Heart right ventricle (tissue), 16 donors: Measurements from ENCODE around the gene ADRA2A. TPM values are rescaled to one million over a fixed set of nuclear protein-coding genes. Genes with fewer than 3 reads are reported as not detected.

ENCODE experiments used
- ATAC-seq, 8 donors: fragments of 200-7000 bp; cut with Tn5 transposase; one replicate each; pipeline ENCODE4 v1.9.1; 2020; ENCODE audit warnings: mild to moderate bottlenecking in 8 of 8, moderate library complexity in 8 of 8, moderate number of reproducible peaks in 1 of 8
- DNase-seq, 2 donors: peaks; one replicate each; pipeline ENCODE4 v3.0.0-alpha.2; 2020
- H3K27ac ChIP-seq, 10 donors: fragments of 200-600 bp; sonication (generic) in 2 of 10; one replicate each; pipeline versions ENCODE4 v1.5.0 to v1.8.0; 2020 to 2022; ENCODE audit warnings: mild to moderate bottlenecking in 3 of 10
- H3K27me3 ChIP-seq, 7 donors: fragments of 200-600 bp; one replicate each; pipeline ENCODE4 v1.8.0; 2021 to 2022; ENCODE audit warnings: mild to moderate bottlenecking in 2 of 7
- H3K36me3 ChIP-seq, 9 donors: fragments of 200-600 bp; sonication (generic) in 1 of 9; one replicate each; pipeline versions ENCODE4 v1.5.0 to v1.8.0; 2020 to 2022; ENCODE audit warnings: mild to moderate bottlenecking in 2 of 9
- H3K4me1 ChIP-seq, 9 donors: fragments of 200-600 bp; sonication (generic) in 1 of 9; one replicate each; pipeline versions ENCODE4 v1.5.0 to v1.8.0; 2020 to 2022; ENCODE audit warnings: mild to moderate bottlenecking in 4 of 9
- H3K4me3 ChIP-seq, 10 donors: fragments of 200-600 bp; sonication (generic) in 2 of 10; one replicate each; pipeline versions ENCODE4 v1.5.0 to v1.8.0; 2020 to 2022; ENCODE audit warnings: mild to moderate bottlenecking in 7 of 10, moderate library complexity in 2 of 10
- H3K9me3 ChIP-seq, 11 donors: fragments of 200-600 bp in 10 of 11; sonication (generic) in 2 of 11; one replicate each; pipeline versions ENCODE4 v1.5.0 to v1.8.0; 2013 to 2022; ENCODE audit warnings: mild to moderate bottlenecking in 2 of 11, control low read depth in 1 of 11, moderate library complexity in 1 of 11
- CTCF ChIP-seq, 9 donors: fragments of 200-600 bp; sonication (generic) in 2 of 9; IDR thresholded peaks; one replicate each; pipeline versions ENCODE4 v1.5.0 to v1.8.0; 2021 to 2022; ENCODE audit warnings: antibody characterized with exemption in 9 of 9, mild to moderate bottlenecking in 5 of 9, moderate library complexity in 1 of 9
- WGBS, 2 donors: extraction: QIAGEN DNeasy Blood & Tissue Kit; methylation state at CpG; one replicate each; pipeline ENCODE4 v1.1.7; 2013; ENCODE audit warnings: inconsistent platforms in 1 of 2; 5-methylcytosine and 5-hydroxymethylcytosine counted together
- intact Hi-C, 10 donors: fragments of 100-400 bp; cut with DNase I; formaldehyde crosslinking; loops; one replicate each; pipeline versions ENCODE4 v1.11.1 to v1.14.2; 2022
- polyA plus RNA-seq, 2 donors: library from polyadenylated mRNA; stranded (reverse); fragments of 200-250 nt; gene quantifications; one replicate each; pipeline ENCODE4 v1.2.3, GENCODE V29; 2013
- total RNA-seq, 10 donors: library from RNA; stranded (reverse); fragmentation: NEBNext Ultra II Directional in 3 of 10; extraction: Animal tissue kit (Norgen Biotek cat#: 25700) in 3 of 10; gene quantifications; one replicate each; pipeline versions ENCODE4 v1.2.1 to v1.2.4, GENCODE V29; 2021 to 2023
- donor health status: Arrhythmogenic right ventricular cardiomyopathy.
- donor health status: ischemic (EF 13 %, LVEDD 7.1; RV severe dilation, severe dysfunction).
- donor health status: healthy with polysubstance abuse.
- donor health status: DM: no; HTN: yes; CAD: no.
- donor health status: DM: no; HTN: no; CAD: no.
- donor health status: ischemic (EF 25% LVEDD 6.9; RV normal size, moderate dysfunction).
- donor health status: ischemic (EF 25% LVEDD 5.7; RV mildly dilated, moderate dysfunction).
- donor health status: healthy.
- donor health status: DM: yes; HTN: yes; CAD: no.
- donor health status: Ischemic cardiomyopathy.
- donor health status: ischemic (EF 35%, LVEDD 5.7; RV mildly dilated, moderate dysfunction).
- donor health status: nonischemic (EF 11% LVEDD 7.7; RV severe dilation, severe dysfunction).
- donor health status: DM: yes; HTN: yes; CAD: no.
- donor health status: PGD.
- donor health status: ischemic (EF 29% LVEDD 5.4; RV normal size, mild dysfunction).
- donor health status: nonischemic (EF 23%, LVEDD 6.1; RV moderate dilation, normal function).

ADRA2A gene
- total and polyA plus RNA-seq, 12 donors = 0.29 to 1.4 (median 0.66) TPM

- no peak for ATAC-seq
- no peak overlapping the region for H3K27ac ChIP-seq
- H3K36me3 ChIP-seq = no peaks in the 10 kb centered on the region
- WGBS, 2 donors = 55 to 61% methylated on average over 28 of the region's 28 CpGs
- peaks cover 0 to 37% (median 31%) of the 10 kb centered on the region in 9 donors for H3K4me1 ChIP-seq
- peaks cover 14 to 70% (median 53%) of the 10 kb centered on the region in 7 donors for H3K27me3 ChIP-seq
- no peaks in the 10 kb centered on the region for H3K9me3 ChIP-seq
- peak overlapping the region in 1 of 10 donors; percentile 2 for H3K4me3 ChIP-seq
- DNase-seq = no peak
- TF ChIP-seq CTCF (IDR thresholded peaks at IDR 0.05) = no peak
- intact Hi-C loops = loop anchor here in 6 of 10 donors (5.0 to 10.0 kb wide), 6 partner anchors 276 to 1056 kb away; no protein-coding TSS in a partner anchor
These were observed 2.5 kb downstream of the ADRA2A start for GRCh38 chr10:111079241-111079760.

GRCh38 chr10:111079781-111080180 lies 3.0 kb downstream of the ADRA2A start:
- peaks cover 14 to 65% (median 49%) of the 10 kb centered on the region in 7 donors for H3K27me3 ChIP-seq

GRCh38 chr10:111080224-111080623 lies 3.4 kb downstream of the ADRA2A start:
- peaks cover 0 to 37% (median 31%) of the 10 kb centered on the region in 9 donors for H3K4me1 ChIP-seq
- H3K9me3 ChIP-seq = no peaks in the 10 kb centered on the region
- H3K27ac ChIP-seq = no peak overlapping the region
- no peak for TF ChIP-seq CTCF (IDR thresholded peaks at IDR 0.05)
- DNase-seq (no peak), ATAC-seq (no peak)
- H3K36me3 ChIP-seq = no peaks in the 10 kb centered on the region
- no peak overlapping the region for H3K4me3 ChIP-seq
- peaks cover 14 to 61% (median 44%) of the 10 kb centered on the region in 7 donors for H3K27me3 ChIP-seq
- intact Hi-C loops = no loop called here
- 67 to 78% methylated on average over 2 of the region's 2 CpGs for WGBS, 2 donors

More at GRCh38 chr10:111079781-111080180, 3.0 kb downstream of the ADRA2A start:
- no peaks in the 10 kb centered on the region for H3K9me3 ChIP-seq
- no peak for ATAC-seq
- H3K36me3 ChIP-seq = no peaks in the 10 kb centered on the region
- DNase-seq = no peak
- no peak for TF ChIP-seq CTCF (IDR thresholded peaks at IDR 0.05)
- no peak overlapping the region for H3K4me3 ChIP-seq
- WGBS, 2 donors = 50 to 63% methylated on average over 5 of the region's 5 CpGs
- no peak overlapping the region for H3K27ac ChIP-seq
- H3K4me1 ChIP-seq = peaks cover 0 to 37% (median 31%) of the 10 kb centered on the region in 9 donors
- intact Hi-C loops = loop anchor here in 6 of 10 donors (5.0 to 10.0 kb wide), 6 partner anchors 275 to 1055 kb away; no protein-coding TSS in a partner anchor

DNA sequence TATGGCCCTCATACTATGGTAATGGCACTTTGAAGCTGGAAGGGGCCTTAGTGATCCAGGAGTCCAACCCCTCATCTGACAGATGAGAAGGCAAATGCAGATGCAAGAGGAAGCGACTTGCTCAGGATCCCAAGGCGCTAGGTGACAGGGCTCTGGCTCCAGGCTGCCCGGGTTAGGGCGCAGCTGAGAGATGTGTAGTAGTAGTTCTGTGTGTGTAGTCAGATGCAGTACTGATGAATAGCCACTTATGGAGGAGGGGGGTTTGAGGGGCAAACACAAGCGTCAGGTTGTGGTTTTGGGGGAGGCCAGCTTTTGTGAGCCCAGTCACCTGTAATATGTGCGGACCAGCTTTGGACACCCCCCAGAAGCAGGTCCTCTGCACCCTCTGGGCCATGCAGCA lies 4.8 kb downstream of the ADRA2A start:
- no peak for ATAC-seq
- H3K4me1 ChIP-seq = peaks cover 0 to 26% (median 18%) of the 10 kb centered on the region in 9 donors

More for the DNA sequence above, 4.8 kb downstream of the ADRA2A start:
- Histone ChIP-seq H3K27me3 (peaks cover 14 to 47% (median 32%) of the 10 kb centered on the region in 7 donors), H3K27ac (no peak overlapping the region), H3K36me3 (no peaks in the 10 kb centered on the region), H3K9me3 (no peaks in the 10 kb centered on the region), H3K4me3 (no peak overlapping the region)
- 88 to 93% methylated on average over 6 of the region's 6 CpGs for WGBS, 2 donors
- DNase-seq = no peak
- intact Hi-C loops = no loop called here
- TF ChIP-seq CTCF (IDR thresholded peaks at IDR 0.05) = no peak
